ENCODE data around the gene KRT80. TPM values are rescaled to one million over a fixed set of nuclear protein-coding genes. Genes with fewer than 3 reads are reported as not detected.
A peak's percentile ranks its signal among the peaks of the same experiment; 100 is the strongest.

KRT80 gene
- total RNA-seq, 2 experiments from 2014 or later, result not detected

- H3K27me3 Mint-ChIP-seq, result peaks cover 7% of the 10 kb centered on the region
- H3K27ac Mint-ChIP-seq, result peak overlapping the region; percentile 55
- peaks cover 20% of the 10 kb centered on the region for H3K4me1 Mint-ChIP-seq
- no peaks in the 10 kb centered on the region for H3K9me3 Mint-ChIP-seq (ENCODE audit: low read depth)
- CTCF ChIA-PET, result interaction anchor here (0.9 to 2.3 kb wide), 16 partner anchors 9 to 729 kb away, joined by 3 to 21 read pairs (median 4); no protein-coding TSS in a partner anchor
- ATAC-seq, result peak; percentile 54
- no peaks in the 10 kb centered on the region for H3K36me3 Mint-ChIP-seq
- DNase-seq, result peak; percentile 66
- no peak overlapping the region for H3K4me3 Mint-ChIP-seq
Observed at GRCh38 chr12:52155048-52155868, 36.6 kb downstream of the KRT80 start.

DNA sequence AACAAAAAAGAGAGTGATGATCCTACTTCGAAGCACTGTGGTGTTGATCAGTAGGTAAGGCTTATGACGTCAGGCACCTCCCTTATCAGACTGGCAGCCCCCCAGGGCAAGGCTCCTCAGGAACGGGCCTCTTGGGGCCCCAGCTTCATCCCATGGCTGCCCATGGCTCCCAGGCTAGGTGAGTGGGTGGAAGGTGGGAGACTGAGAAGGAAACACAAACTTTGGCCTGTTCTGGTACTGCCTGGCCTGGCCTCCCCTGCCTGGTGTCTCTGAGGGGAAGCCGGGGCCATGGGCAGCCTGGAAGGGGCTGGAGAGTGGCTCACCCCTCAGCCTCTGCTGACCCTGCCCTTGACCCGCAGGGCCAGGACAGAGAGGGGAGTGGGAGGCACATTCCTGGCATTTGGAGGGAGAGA, 38.9 kb downstream of the KRT80 start:
- ATAC-seq (no peak), DNase-seq (no peak)
- Mint-ChIP-seq H3K36me3 (no peaks in the 10 kb centered on the region), H3K4me1 (peaks cover 20% of the 10 kb centered on the region), H3K4me3 (no peak overlapping the region), H3K27ac (no peak overlapping the region), H3K9me3 (ENCODE audit: low read depth) (no peaks in the 10 kb centered on the region), H3K27me3 (peaks cover 7% of the 10 kb centered on the region)
- CTCF ChIA-PET, result no interaction called here

DNA sequence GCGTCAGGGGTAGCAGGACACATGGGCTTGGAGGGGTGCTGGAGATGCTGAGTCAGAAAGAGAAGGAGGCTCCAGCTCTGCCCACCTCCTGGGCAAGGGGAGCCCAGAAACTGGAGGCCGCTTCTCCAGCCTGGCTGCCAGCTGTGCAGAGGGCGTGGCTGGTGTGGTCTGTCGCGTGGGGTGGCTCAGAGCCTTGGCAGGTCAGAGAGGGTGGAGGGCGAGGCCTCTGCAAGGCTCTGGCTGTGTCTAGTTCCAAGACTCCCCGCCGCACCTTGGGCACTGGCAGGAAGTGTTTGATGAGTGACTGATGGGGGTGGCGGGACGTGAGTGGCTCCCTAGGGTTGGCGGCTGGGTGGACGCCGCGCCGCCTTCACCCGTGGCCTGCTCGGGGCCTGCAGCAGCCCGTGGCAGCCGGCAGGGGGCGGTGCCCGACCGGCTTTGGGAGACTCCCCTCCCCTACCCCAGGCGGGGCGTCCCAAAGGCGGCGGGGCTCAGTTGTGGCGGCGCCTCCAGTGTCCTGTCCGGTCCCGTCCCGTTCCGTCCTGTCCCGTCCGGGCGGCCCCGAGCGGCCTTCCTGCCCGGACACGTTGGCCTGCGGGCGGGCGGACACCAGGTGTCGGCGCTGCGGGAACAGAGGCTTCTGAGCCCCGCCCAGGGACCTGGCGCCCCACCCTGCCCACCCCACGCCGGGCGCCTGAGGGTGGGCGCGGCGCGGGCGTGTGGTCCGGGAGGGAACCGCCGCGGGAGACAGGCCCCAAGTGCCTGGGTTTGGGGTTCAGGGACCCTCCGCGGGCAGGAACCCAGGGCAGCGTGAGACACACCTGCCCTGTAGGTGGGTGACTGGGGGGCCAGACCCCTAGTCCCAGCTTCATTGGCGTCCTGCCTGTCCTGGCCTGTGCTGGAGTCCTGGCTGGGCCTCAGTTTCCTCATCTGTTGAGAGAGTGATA, 39.7 kb downstream of the KRT80 start:
- Mint-ChIP-seq H3K27me3 (peaks cover 7% of the 10 kb centered on the region), H3K27ac (peak overlapping the region; percentile 42), H3K9me3 (ENCODE audit: low read depth) (no peaks in the 10 kb centered on the region), H3K4me3 (no peak overlapping the region), H3K4me1 (peaks cover 20% of the 10 kb centered on the region), H3K36me3 (no peaks in the 10 kb centered on the region)
- peak; percentile 76 for DNase-seq
- CTCF ChIA-PET, result interaction anchor here (1.4 to 1.5 kb wide), 2 partner anchors 14 to 728 kb away, joined by 4 read pairs; no protein-coding TSS in a partner anchor
- peak; percentile 84 for ATAC-seq

DNA sequence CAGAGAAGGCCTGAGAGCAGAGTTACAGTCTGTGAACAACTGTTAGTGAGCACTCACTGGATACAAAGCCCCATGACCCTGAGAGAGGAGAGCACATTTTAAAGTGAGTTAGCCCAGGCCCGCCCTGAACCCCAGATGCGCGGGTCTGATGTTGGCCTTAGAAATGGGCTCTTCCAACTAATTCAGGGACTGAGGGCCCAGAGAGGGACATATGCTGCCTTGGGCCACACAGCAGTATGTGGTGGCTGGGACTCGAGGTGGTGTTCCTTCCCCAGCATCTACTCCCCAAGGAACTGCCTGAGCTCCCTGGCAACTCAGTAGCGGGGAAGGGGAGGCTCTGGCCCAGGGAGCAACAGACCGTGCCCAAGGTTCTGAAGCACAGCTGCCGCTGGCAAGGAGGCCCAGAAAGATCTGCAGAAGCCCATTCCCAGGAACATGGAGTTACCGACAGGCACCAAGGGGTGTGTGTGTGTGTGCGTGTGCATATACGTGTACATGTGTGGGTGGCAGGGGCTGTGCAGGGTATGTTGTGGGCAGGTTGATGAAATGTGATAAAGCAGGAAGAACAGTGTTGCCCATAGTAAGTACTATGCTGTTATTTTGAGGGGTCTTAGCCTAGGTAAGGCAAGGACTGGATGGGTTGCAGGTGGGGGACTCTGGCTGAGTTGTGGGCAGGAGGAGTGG, 40.5 kb downstream of the KRT80 start:
- H3K27me3 Mint-ChIP-seq, result peaks cover 7% of the 10 kb centered on the region
- H3K36me3 Mint-ChIP-seq, result no peaks in the 10 kb centered on the region
- peaks cover 20% of the 10 kb centered on the region for H3K4me1 Mint-ChIP-seq
- ATAC-seq (no peak), DNase-seq (no peak)
- CTCF ChIA-PET, result interaction anchor here (1.4 to 1.5 kb wide), 2 partner anchors 15 to 729 kb away, joined by 4 read pairs; no protein-coding TSS in a partner anchor
- peak overlapping the region; percentile 42 for H3K27ac Mint-ChIP-seq
- no peak overlapping the region for H3K4me3 Mint-ChIP-seq
- H3K9me3 Mint-ChIP-seq (ENCODE audit: low read depth), result no peaks in the 10 kb centered on the region

DNA sequence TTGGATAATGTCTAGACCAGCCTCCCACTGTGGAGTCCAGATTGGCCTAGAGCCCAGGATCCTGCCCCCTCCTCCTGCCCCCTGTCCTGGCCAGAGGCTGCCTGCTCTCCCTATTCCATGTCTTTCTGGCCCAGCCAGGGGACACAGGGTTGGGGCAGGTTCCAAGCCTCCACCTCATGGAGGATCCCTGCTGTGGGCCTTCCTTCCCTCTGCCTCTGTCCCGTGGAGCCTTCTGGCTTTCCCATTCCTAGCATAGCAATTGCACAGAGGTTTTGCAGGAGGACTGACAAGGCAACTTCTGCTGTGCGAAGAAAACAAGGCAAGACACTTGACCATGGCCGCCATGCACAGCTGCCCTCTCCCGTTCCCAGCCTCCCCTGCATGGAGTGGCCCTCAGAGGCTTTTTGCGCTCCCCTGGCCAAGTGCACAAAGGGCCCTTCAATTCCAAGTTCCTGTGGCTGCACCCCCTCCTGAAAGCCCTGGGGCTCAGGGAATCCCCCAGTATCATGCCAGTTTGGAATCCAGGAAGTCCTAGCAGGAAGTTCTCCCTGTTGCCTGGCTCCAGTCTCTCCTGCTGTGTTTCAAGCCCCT, 42.1 kb downstream of the KRT80 start:
- no peaks in the 10 kb centered on the region for H3K9me3 Mint-ChIP-seq (ENCODE audit: low read depth)
- no peaks in the 10 kb centered on the region for H3K36me3 Mint-ChIP-seq
- no peak overlapping the region for H3K4me3 Mint-ChIP-seq
- ATAC-seq (no peak), DNase-seq (no peak)
- H3K27me3 Mint-ChIP-seq, result peaks cover 7% of the 10 kb centered on the region
- no peak overlapping the region for H3K27ac Mint-ChIP-seq
- H3K4me1 Mint-ChIP-seq, result peaks cover 8% of the 10 kb centered on the region
- CTCF ChIA-PET, result interaction anchor here (0.9 kb wide), 1 partner anchor 129 kb away, joined by 3 read pairs; no protein-coding TSS in a partner anchor

DNA sequence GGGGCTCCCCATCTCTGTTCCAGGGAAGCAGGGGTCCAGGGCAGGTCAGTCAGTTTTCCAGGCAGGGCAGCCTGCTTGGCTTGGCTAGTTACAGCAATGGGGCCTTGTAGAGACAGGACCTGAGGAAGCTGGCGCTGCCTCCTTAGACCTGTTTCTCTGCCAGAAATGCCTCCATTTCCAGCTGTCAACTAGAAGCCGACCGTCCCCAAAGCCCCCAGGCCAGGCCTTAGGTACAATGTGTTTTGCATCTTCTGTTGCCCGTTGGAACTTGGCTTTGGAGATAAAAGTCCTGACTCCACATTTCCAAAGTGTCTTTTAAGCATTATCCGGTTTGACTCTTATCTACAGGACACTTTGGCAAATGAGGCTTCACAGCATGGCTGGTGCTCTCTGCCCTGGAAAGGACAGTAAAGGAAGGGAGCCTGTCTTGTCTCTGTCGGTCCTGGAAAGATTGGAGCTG, 42.6 kb downstream of the KRT80 start:
- H3K4me1 Mint-ChIP-seq, result peaks cover 8% of the 10 kb centered on the region
- no peak for DNase-seq
- H3K9me3 Mint-ChIP-seq (ENCODE audit: low read depth), result no peaks in the 10 kb centered on the region
- no peak overlapping the region for H3K4me3 Mint-ChIP-seq
- H3K27me3 Mint-ChIP-seq, result peaks cover 7% of the 10 kb centered on the region
- CTCF ChIA-PET, result interaction anchor here (0.9 to 1.3 kb wide), 2 partner anchors 8 to 130 kb away, joined by 3 read pairs; no protein-coding TSS in a partner anchor
- no peaks in the 10 kb centered on the region for H3K36me3 Mint-ChIP-seq
- no peak for ATAC-seq
- H3K27ac Mint-ChIP-seq, result no peak overlapping the region

DNA sequence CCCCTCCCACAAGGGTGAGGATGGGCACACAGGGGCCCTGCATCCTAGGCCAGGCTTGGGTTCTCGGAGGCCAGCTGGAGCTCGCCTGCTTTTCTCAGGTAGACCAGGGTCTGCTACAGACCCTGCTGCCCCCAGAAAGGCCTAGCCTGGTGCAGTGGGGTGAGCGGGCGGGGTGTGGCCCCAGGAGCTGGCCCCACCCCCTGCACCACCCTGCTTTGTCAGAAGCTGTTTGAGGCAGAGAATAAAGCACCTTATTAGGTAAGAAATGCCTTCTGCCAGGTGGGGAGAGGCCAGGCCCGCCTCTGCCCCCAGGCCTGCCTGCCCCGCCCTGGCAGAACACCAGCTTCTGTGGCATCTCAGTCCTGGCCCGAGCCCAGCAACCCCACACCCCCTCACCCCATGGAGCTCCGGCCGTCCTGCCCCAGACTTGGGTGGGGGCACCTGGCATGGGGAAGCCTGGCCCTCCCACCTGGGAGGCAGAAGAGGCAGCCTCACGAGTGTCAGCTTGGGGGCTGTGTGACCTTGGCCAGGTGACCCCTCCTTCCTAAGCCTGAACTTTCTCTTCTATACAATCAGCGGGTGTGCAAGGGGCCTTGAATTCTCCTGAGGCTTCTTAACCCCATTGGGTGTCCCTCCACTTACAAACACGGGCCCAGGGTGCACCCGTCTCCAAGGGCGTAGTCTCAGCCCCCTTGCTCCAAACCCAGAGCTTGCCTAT, 43.2 kb downstream of the KRT80 start:
- H3K4me3 Mint-ChIP-seq, result no peak overlapping the region
- CTCF ChIA-PET, result interaction anchor here (0.9 to 1.3 kb wide), 2 partner anchors 9 to 130 kb away, joined by 3 read pairs; no protein-coding TSS in a partner anchor
- no peaks in the 10 kb centered on the region for H3K9me3 Mint-ChIP-seq (ENCODE audit: low read depth)
- ATAC-seq, result no peak
- no peaks in the 10 kb centered on the region for H3K36me3 Mint-ChIP-seq
- peaks cover 7% of the 10 kb centered on the region for H3K27me3 Mint-ChIP-seq
- no peak for DNase-seq
- peaks cover 8% of the 10 kb centered on the region for H3K4me1 Mint-ChIP-seq
- no peak overlapping the region for H3K27ac Mint-ChIP-seq

DNA sequence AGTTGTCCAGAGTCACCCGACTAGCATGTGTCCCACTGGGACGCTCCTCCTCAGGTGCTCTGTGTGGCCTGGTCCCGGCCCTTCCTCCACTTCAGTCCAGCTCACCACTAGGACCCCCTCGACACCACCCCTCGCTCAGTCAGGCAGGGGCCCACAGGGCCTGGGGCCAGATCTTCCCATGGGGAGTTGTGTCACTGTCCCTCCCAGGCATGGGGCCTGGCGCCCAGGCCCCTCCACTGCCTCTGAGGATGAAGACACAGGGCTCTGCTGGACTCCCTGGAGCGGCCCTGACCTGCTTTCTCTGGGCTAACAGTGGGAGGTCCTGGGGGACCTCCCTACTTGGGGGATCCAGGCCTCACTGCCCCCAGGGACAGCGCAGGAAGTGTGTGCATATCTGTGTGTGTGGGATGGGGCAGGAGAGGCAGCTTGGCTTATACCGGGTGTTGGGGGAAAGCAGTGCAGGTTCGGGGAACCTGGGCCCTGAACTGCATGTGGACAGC, 43.8 kb downstream of the KRT80 start:
- DNase-seq (no peak), ATAC-seq (no peak)
- Mint-ChIP-seq H3K36me3 (no peaks in the 10 kb centered on the region), H3K27me3 (peaks cover 7% of the 10 kb centered on the region), H3K27ac (no peak overlapping the region), H3K4me3 (no peak overlapping the region), H3K9me3 (ENCODE audit: low read depth) (no peaks in the 10 kb centered on the region), H3K4me1 (peaks cover 8% of the 10 kb centered on the region)
- CTCF ChIA-PET, result interaction anchor here (0.7 to 1.3 kb wide), 3 partner anchors 10 to 731 kb away, joined by 3 read pairs; no protein-coding TSS in a partner anchor

GRCh38 chr12:52147367-52147963, 44.3 kb downstream of the KRT80 start:
- no peak overlapping the region for H3K27ac Mint-ChIP-seq

DNA sequence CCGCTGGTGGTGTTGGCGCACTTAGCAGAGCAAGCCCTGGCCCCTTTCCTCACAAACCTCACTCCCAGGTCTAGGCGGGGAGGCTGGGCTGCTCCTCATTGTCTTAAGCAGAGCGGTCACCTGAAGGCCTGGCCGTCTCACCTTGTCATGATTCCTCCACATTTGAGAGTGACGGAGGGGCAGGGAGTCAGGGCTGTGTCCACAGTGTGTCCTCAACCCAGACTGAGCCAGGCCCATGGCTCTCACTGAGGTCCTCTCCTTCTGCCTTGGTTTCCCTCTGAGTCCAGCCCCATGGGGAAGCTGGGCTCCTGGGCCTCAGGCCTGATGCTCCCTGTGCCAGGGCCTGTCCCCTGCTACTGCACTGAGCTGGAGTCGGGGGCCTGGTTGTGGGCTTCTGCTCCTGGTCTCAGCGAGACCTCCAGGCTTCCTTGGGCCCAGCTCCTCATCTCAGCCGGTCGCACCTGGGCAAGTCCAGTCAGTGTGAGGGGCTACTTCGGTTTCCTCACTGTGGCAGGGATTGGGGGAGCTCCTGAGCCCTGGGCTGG, 44.9 kb downstream of the KRT80 start:
- Mint-ChIP-seq H3K4me1 (peaks cover 5% of the 10 kb centered on the region), H3K27ac (no peak overlapping the region), H3K9me3 (ENCODE audit: low read depth) (no peaks in the 10 kb centered on the region), H3K36me3 (no peaks in the 10 kb centered on the region), H3K27me3 (peaks cover 4% of the 10 kb centered on the region), H3K4me3 (no peak overlapping the region)
- no peak for DNase-seq
- CTCF ChIA-PET, result interaction anchor here (0.8 to 1.2 kb wide), 3 partner anchors 8 to 834 kb away, joined by 3 read pairs; no protein-coding TSS in a partner anchor
- ATAC-seq, result no peak

More at GRCh38 chr12:52147367-52147963, 44.3 kb downstream of the KRT80 start:
- ATAC-seq (no peak), DNase-seq (no peak)
- peaks cover 6% of the 10 kb centered on the region for H3K4me1 Mint-ChIP-seq
- no peaks in the 10 kb centered on the region for H3K36me3 Mint-ChIP-seq
- no peaks in the 10 kb centered on the region for H3K9me3 Mint-ChIP-seq (ENCODE audit: low read depth)
- H3K27me3 Mint-ChIP-seq, result peaks cover 4% of the 10 kb centered on the region
- CTCF ChIA-PET, result interaction anchor here (0.7 to 1.2 kb wide), 3 partner anchors 179 to 833 kb away, joined by 3 read pairs; no protein-coding TSS in a partner anchor
- no peak overlapping the region for H3K4me3 Mint-ChIP-seq

GRCh38 chr12:52146089-52146821, 45.6 kb downstream of the KRT80 start:
- no peak for DNase-seq
- ATAC-seq, result no peak
- no peaks in the 10 kb centered on the region for H3K36me3 Mint-ChIP-seq
- CTCF ChIA-PET, result interaction anchor here (0.8 to 1.2 kb wide), 2 partner anchors 9 to 834 kb away, joined by 3 read pairs; no protein-coding TSS in a partner anchor
- H3K4me3 Mint-ChIP-seq, result no peak overlapping the region
- peak overlapping the region; percentile 5 for H3K27ac Mint-ChIP-seq
- no peaks in the 10 kb centered on the region for H3K4me1 Mint-ChIP-seq
- no peaks in the 10 kb centered on the region for H3K9me3 Mint-ChIP-seq (ENCODE audit: low read depth)
- no peaks in the 10 kb centered on the region for H3K27me3 Mint-ChIP-seq
